ENCODE data around the gene ITGA6.

DNA sequence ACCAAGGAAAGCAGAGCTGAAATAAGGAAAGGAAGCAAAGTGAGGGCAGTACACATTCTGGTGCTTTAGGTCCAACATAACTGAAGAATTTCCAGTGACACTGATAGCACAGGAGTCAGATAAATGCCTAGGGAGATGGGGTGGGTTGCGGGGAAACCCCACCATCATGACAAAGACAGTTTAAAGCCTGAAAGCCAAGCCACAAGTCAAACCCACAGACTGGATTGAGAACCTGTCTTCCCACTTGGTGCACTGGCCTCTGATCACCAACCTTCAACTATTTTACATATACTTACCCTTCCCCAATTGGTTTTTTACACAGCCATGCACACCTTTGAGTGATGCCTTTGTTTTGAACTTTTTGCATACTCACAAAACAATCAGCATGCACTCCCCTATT is 106.3 kb downstream of the ITGA6 start:
- TF ChIP-seq, protein P1, sequence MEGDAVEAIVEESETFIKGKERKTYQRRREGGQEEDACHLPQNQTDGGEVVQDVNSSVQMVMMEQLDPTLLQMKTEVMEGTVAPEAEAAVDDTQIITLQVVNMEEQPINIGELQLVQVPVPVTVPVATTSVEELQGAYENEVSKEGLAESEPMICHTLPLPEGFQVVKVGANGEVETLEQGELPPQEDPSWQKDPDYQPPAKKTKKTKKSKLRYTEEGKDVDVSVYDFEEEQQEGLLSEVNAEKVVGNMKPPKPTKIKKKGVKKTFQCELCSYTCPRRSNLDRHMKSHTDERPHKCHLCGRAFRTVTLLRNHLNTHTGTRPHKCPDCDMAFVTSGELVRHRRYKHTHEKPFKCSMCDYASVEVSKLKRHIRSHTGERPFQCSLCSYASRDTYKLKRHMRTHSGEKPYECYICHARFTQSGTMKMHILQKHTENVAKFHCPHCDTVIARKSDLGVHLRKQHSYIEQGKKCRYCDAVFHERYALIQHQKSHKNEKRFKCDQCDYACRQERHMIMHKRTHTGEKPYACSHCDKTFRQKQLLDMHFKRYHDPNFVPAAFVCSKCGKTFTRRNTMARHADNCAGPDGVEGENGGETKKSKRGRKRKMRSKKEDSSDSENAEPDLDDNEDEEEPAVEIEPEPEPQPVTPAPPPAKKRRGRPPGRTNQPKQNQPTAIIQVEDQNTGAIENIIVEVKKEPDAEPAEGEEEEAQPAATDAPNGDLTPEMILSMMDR (IDR thresholded peaks at IDR 0.05): no peak
- TF ChIP-seq POLR2A (IDR thresholded peaks at IDR 0.05): no peak

All from body of pancreas (tissue), 4 donors.